GM18951 (cell line): ENCODE measurements around the gene FAM131A.

Experiments used
- POLR2A ChIP-seq: IDR thresholded peaks from 4 replicates; pipeline ENCODE4 v1.6.1; 2011; ENCODE audit warnings: mild to moderate bottlenecking; ENCODE audit not compliant: insufficient read length, insufficient read depth; ENCODE audit errors: extremely low read depth
- in situ Hi-C: fragments of 300-500 bp; cut with MboI; formaldehyde crosslinking; loops from one replicate; pipeline ENCODE4 v1.12.0; 2022; ENCODE audit warnings: low sequenced_read_pairs, mixed read lengths, inconsistent platforms; ENCODE audit not compliant: unreplicated experiment

FAM131A gene

GRCh38 chr3:184350618-184351017, 13.2 kb downstream of the FAM131A start:
- in situ Hi-C loops = loop anchor here (25.0 kb wide), 1 partner anchor 187 kb away; no protein-coding TSS in a partner anchor

GRCh38 chr3:184351511-184352148, 14.2 kb downstream of the FAM131A start:
- in situ Hi-C loops = loop anchor here (25.0 kb wide), 1 partner anchor 186 kb away; no protein-coding TSS in a partner anchor
- no peak for TF ChIP-seq POLR2A

More at GRCh38 chr3:184350618-184351017, 13.2 kb downstream of the FAM131A start:
- TF ChIP-seq POLR2A = no peak

GRCh38 chr3:184352149-184352785, 14.9 kb downstream of the FAM131A start:
- in situ Hi-C loops = loop anchor here (25.0 kb wide), 1 partner anchor 185 kb away; no protein-coding TSS in a partner anchor
- no peak for TF ChIP-seq POLR2A

GRCh38 chr3:184352897-184353545, 15.6 kb downstream of the FAM131A start:
- in situ Hi-C loops = loop anchor here (25.0 kb wide), 1 partner anchor 184 kb away; no protein-coding TSS in a partner anchor

GRCh38 chr3:184353546-184353941, 16.1 kb downstream of the FAM131A start:
- no peak for TF ChIP-seq POLR2A
- in situ Hi-C loops = loop anchor here (25.0 kb wide), 1 partner anchor 184 kb away; no protein-coding TSS in a partner anchor

More at GRCh38 chr3:184352897-184353545, 15.6 kb downstream of the FAM131A start:
- TF ChIP-seq POLR2A = no peak

- TF ChIP-seq POLR2A = no peak
- in situ Hi-C loops = loop anchor here (25.0 kb wide), 1 partner anchor 183 kb away; no protein-coding TSS in a partner anchor
These were observed 16.8 kb downstream of the FAM131A start for GRCh38 chr3:184354121-184354728.

GRCh38 chr3:184354754-184355153, 17.4 kb downstream of the FAM131A start:
- no peak for TF ChIP-seq POLR2A
- in situ Hi-C loops = loop anchor here (25.0 kb wide), 1 partner anchor 183 kb away; no protein-coding TSS in a partner anchor

- in situ Hi-C loops = loop anchor here (25.0 kb wide), 1 partner anchor 182 kb away; no protein-coding TSS in a partner anchor
- no peak for TF ChIP-seq POLR2A
These were observed 18.1 kb downstream of the FAM131A start for GRCh38 chr3:184355261-184356040.

- TF ChIP-seq POLR2A = no peak
These were observed 20.1 kb downstream of the FAM131A start for GRCh38 chr3:184357248-184358123.

GRCh38 chr3:184358124-184358767, 20.8 kb downstream of the FAM131A start:
- no peak for TF ChIP-seq POLR2A
- in situ Hi-C loops = loop anchor here (25.0 kb wide), 1 partner anchor 179 kb away; no protein-coding TSS in a partner anchor

More at GRCh38 chr3:184357248-184358123, 20.1 kb downstream of the FAM131A start:
- in situ Hi-C loops = loop anchor here (25.0 kb wide), 1 partner anchor 180 kb away; no protein-coding TSS in a partner anchor
